GM23338 (cell line): ENCODE data around the gene FGGY. TPM values are rescaled to one million over a fixed set of nuclear protein-coding genes. Genes with fewer than 3 reads are reported as not detected.
A peak's percentile ranks its signal among the peaks of the same experiment; 100 is the strongest.

Experiments used
- ATAC-seq: fragments of 200-7000 bp; cut with Tn5 transposase; 3 replicates; pipeline ENCODE4 v1.9.1; 2020
- DNase-seq: peaks from one replicate; pipeline ENCODE4 v3.0.0-alpha.2; 2015; ENCODE audit warnings: low spot score
- H2AFZ ChIP-seq: fragments of 200-600 bp; sonication (generic); 2 replicates; pipeline ENCODE4 v1.8.0; 2016; ENCODE audit warnings: antibody characterized with exemption, mild to moderate bottlenecking, moderate library complexity
- H3F3A ChIP-seq: fragments of 200-600 bp; sonication (generic); replicated peaks from 2 replicates; pipeline ENCODE4 v1.8.0; 2017; ENCODE audit warnings: antibody characterized with exemption, mixed run types, low read depth
- H3K27ac ChIP-seq: fragments of 200-600 bp; sonication (generic); 2 replicates; pipeline ENCODE4 v1.6.1; 2016; ENCODE audit warnings: low read depth
- H3K27me3 ChIP-seq: fragments of 200-600 bp; sonication (generic); 2 replicates; pipeline ENCODE4 v1.8.0; 2016; ENCODE audit warnings: mild to moderate bottlenecking, mixed run types, moderate library complexity; ENCODE audit not compliant: insufficient read depth
- H3K36me3 ChIP-seq: fragments of 200-600 bp; sonication (generic); 2 replicates; pipeline ENCODE4 v1.8.0; 2016; ENCODE audit warnings: mild to moderate bottlenecking; ENCODE audit not compliant: insufficient read depth
- H3K4me1 ChIP-seq: fragments of 200-600 bp; sonication (generic); 2 replicates; pipeline ENCODE4 v1.8.0; 2016; ENCODE audit warnings: mild to moderate bottlenecking, moderate library complexity; ENCODE audit not compliant: insufficient read depth
- H3K4me2 ChIP-seq: fragments of 200-600 bp; sonication (generic); 2 replicates; pipeline ENCODE4 v1.7.1; 2017; ENCODE audit warnings: mixed run types
- H3K4me3 ChIP-seq: fragments of 200-600 bp; sonication (generic); 2 replicates; pipeline ENCODE4 v1.6.1; 2016; ENCODE audit warnings: mixed run types
- H3K79me2 ChIP-seq: fragments of 200-600 bp; sonication (generic); replicated peaks from 2 replicates; pipeline ENCODE4 v1.8.0; 2017; ENCODE audit warnings: mild to moderate bottlenecking; ENCODE audit not compliant: insufficient read depth
- H3K9me2 ChIP-seq: fragments of 200-600 bp; sonication (generic); 2 replicates; pipeline ENCODE4 v1.8.0; 2017; ENCODE audit not compliant: insufficient read depth
- H4K20me1 ChIP-seq: fragments of 200-600 bp; sonication (generic); replicated peaks from 2 replicates; pipeline ENCODE4 v1.8.0; 2017; ENCODE audit warnings: mild to moderate bottlenecking; ENCODE audit not compliant: insufficient read depth
- H3K27ac Mint-ChIP-seq: 2 replicates; pipeline ENCODE4 v1.8.0; 2020; ENCODE audit warnings: inconsistent platforms, mild to moderate bottlenecking, moderate library complexity, mixed read lengths
- H3K27me3 Mint-ChIP-seq: 3 replicates; pipeline ENCODE4 v1.8.0; 2022; ENCODE audit warnings: low read depth, mild to moderate bottlenecking, moderate library complexity, mixed read lengths, inconsistent platforms; ENCODE audit not compliant: insufficient read depth, poor library complexity
- H3K36me3 Mint-ChIP-seq: 3 replicates; pipeline ENCODE4 v1.8.0; 2021; ENCODE audit warnings: low read depth, mild to moderate bottlenecking, inconsistent platforms, moderate library complexity, mixed read lengths
- H3K4me1 Mint-ChIP-seq: 3 replicates; pipeline ENCODE4 v1.8.0; 2020; ENCODE audit warnings: mild to moderate bottlenecking, inconsistent platforms, mixed read lengths
- H3K4me3 Mint-ChIP-seq: 3 replicates; pipeline ENCODE4 v1.8.0; 2021; ENCODE audit warnings: moderate library complexity, mild to moderate bottlenecking, inconsistent platforms, mixed read lengths
- H3K9me3 Mint-ChIP-seq: 3 replicates; pipeline ENCODE4 v1.8.0; 2020; ENCODE audit warnings: moderate library complexity, mild to moderate bottlenecking, inconsistent platforms, mixed read lengths
- CREB1 ChIP-seq: fragments of 250-450 bp; sonication (Bioruptor Pico); IDR thresholded peaks from 2 replicates; pipeline ENCODE4 v1.5.0; 2020; ENCODE audit warnings: low read depth, mild to moderate bottlenecking, moderate library complexity
- CTCF ChIP-seq, 2 experiments: fragments of 200-600 bp in 1 of 2; sonication (generic) in 1 of 2; conservative IDR thresholded peaks; 2 replicates each; pipeline versions ENCODE4 v1.5.1 to v1.6.1; 2016 to 2017; ENCODE audit warnings: antibody characterized with exemption in 2 of 2, low read depth in 2 of 2, mild to moderate bottlenecking in 2 of 2, moderate library complexity in 1 of 2
- EZH2 ChIP-seq: fragments of 200-600 bp; sonication (generic); IDR thresholded peaks from one replicate; pipeline ENCODE4 v1.8.0; 2017; ENCODE audit warnings: antibody characterized with exemption, mild to moderate bottlenecking, low read depth; ENCODE audit not compliant: unreplicated experiment
- EZH2phosphoT487 ChIP-seq: fragments of 200-600 bp; sonication (generic); IDR thresholded peaks from one replicate; pipeline ENCODE4 v1.8.1; 2018; ENCODE audit warnings: antibody characterized with exemption; ENCODE audit not compliant: unreplicated experiment
- JUNB ChIP-seq: IDR thresholded peaks from one replicate; pipeline ENCODE4 v1.6.1; 2016; ENCODE audit warnings: antibody characterized with exemption; ENCODE audit not compliant: unreplicated experiment
- NANOG ChIP-seq: IDR thresholded peaks from 2 replicates; pipeline ENCODE4 v1.6.1; 2016; ENCODE audit warnings: antibody characterized with exemption, borderline replicate concordance
- POLR2AphosphoS5 ChIP-seq: IDR thresholded peaks from 2 replicates; pipeline ENCODE4 v1.6.1; 2016; ENCODE audit warnings: antibody characterized with exemption, low read depth
- REST ChIP-seq: IDR thresholded peaks from one replicate; pipeline ENCODE4 v1.6.1; 2018; ENCODE audit warnings: antibody characterized with exemption; ENCODE audit not compliant: unreplicated experiment
- STAT1 ChIP-seq: IDR thresholded peaks from one replicate; pipeline ENCODE4 v1.6.1; 2016; ENCODE audit warnings: antibody characterized with exemption; ENCODE audit not compliant: unreplicated experiment
- ZNF114 ChIP-seq: fragments of 250-450 bp; sonication (Bioruptor Pico); IDR thresholded peaks from 2 replicates; pipeline ENCODE4 v1.5.0; 2020; ENCODE audit warnings: mild to moderate bottlenecking, moderate library complexity
- ZNF331 ChIP-seq: fragments of 250-450 bp; sonication (Bioruptor Pico); IDR thresholded peaks from 2 replicates; pipeline ENCODE4 v1.5.0; 2020; ENCODE audit warnings: low read depth, mild to moderate bottlenecking, moderate library complexity
- ZNF462 ChIP-seq: fragments of 250-450 bp; sonication (Bioruptor Pico); IDR thresholded peaks from 2 replicates; pipeline ENCODE4 v1.5.0; 2020; ENCODE audit warnings: mild to moderate bottlenecking, moderate library complexity
- polyA plus RNA-seq: library from polyadenylated mRNA; unstranded; fragments of >200 nt; fragmentation: Nextera tagmentation; extraction: Ambion mirVana; gene quantifications from 2 replicates; pipeline ENCODE4 v1.2.1, GENCODE V29; 2016
- total RNA-seq: library from RNA; depleted of rRNA; stranded (reverse); fragments of >200 nt; shearing (Covaris generic); gene quantifications from 2 replicates; pipeline ENCODE4 v1.2.3, GENCODE V29; 2014

FGGY gene
- total and polyA plus RNA-seq, 2 experiments from 2014 or later = 10.9 to 21.4 TPM

GRCh38 chr1:59675936-59676335 is 379.0 kb downstream of the FGGY start:
- no peak overlapping the region for H3K4me2 ChIP-seq
- no peak overlapping the region for H2AFZ ChIP-seq
- Mint-ChIP-seq H3K4me1 (peaks cover 56% of the 10 kb centered on the region), H3K27me3 (peaks cover 1% of the 10 kb centered on the region), H3K36me3 (peaks cover 4% of the 10 kb centered on the region; the same call in 1 of the 3 replicates), H3K9me3 (no peaks in the 10 kb centered on the region), H3K4me3 (no peak overlapping the region), H3K27ac (no peak overlapping the region)
- TF ChIP-seq EZH2 = no peak
- TF ChIP-seq JUNB = no peak
- TF ChIP-seq POLR2AphosphoS5 = no peak
- H3K4me3 ChIP-seq = no peak overlapping the region
- no peaks in the 10 kb centered on the region for H3K79me2 ChIP-seq
- no peaks in the 10 kb centered on the region for H3K36me3 ChIP-seq
- no peak for DNase-seq
- H3F3A ChIP-seq = no peaks in the 10 kb centered on the region
- no peaks in the 10 kb centered on the region for H4K20me1 ChIP-seq
- H3K9me2 ChIP-seq = peaks cover 5% of the 10 kb centered on the region; the same call in 1 of the 2 replicates
- ATAC-seq = no peak
- H3K4me1 ChIP-seq = peaks cover 47% of the 10 kb centered on the region
- H3K27ac ChIP-seq = no peak overlapping the region
- H3K27me3 ChIP-seq = no peaks in the 10 kb centered on the region

GRCh38 chr1:59678040-59678439 is 381.1 kb downstream of the FGGY start:
- Mint-ChIP-seq H3K27ac (no peak overlapping the region; the same call in 1 of the 2 replicates), H3K27me3 (no peaks in the 10 kb centered on the region), H3K9me3 (no peaks in the 10 kb centered on the region), H3K4me1 (peaks cover 51% of the 10 kb centered on the region), H3K36me3 (no peaks in the 10 kb centered on the region), H3K4me3 (no peak overlapping the region)
- Histone ChIP-seq H2AFZ (no peak overlapping the region), H3K4me1 (peaks cover 44% of the 10 kb centered on the region), H3K4me2 (peak overlapping the region; percentile 27; the same call in 1 of the 2 replicates), H3K27ac (0 out of 2 replicates have a peak overlapping the region, but pooled peaks have one; percentile 8), H3K36me3 (no peaks in the 10 kb centered on the region), H4K20me1 (no peaks in the 10 kb centered on the region), H3K27me3 (no peaks in the 10 kb centered on the region), H3K9me2 (peaks cover 5% of the 10 kb centered on the region; the same call in 1 of the 2 replicates), H3K79me2 (no peaks in the 10 kb centered on the region), H3K4me3 (no peak overlapping the region), H3F3A (no peaks in the 10 kb centered on the region)
- ATAC-seq (peak; percentile 89), DNase-seq (peak; percentile 67)
- TF ChIP-seq CREB1 (no peak), REST (no peak), ZNF331 (CRISPR knock-in tag) (no peak), CTCF (conservative IDR thresholded peaks at IDR 0.05; ENCODE audit: low read depth in 2 of 2) (no peak), EZH2phosphoT487 (no peak), EZH2 (no peak), STAT1 (no peak), ZNF462 (no peak), NANOG (no peak), ZNF114 (CRISPR knock-in tag) (no peak)
